Measurements from ENCODE around the gene CASK. TPM values are rescaled to one million over a fixed set of nuclear protein-coding genes. Genes with fewer than 3 reads are reported as not detected.

CASK gene
- total RNA-seq, 4 donors from 2014 or later = 21.3 to 28.7 (median 24.0) TPM

GRCh38 chrX:41903544-41903943, 19.8 kb downstream of the CASK start:
- intact Hi-C loops (cut with DNase I) = no loop called here
- TF ChIP-seq POLR2A (IDR thresholded peaks at IDR 0.05; ENCODE audit: low read depth) (no peak), CTCF (IDR thresholded peaks at IDR 0.05) (no peak), EP300 (IDR thresholded peaks at IDR 0.05) (no peak), POLR2AphosphoS5 (IDR thresholded peaks at IDR 0.05) (no peak)
- Histone ChIP-seq H3K9me3 (no peaks in the 10 kb centered on the region), H3K27ac (replicated peaks in 1 of 4) (no peak overlapping the region), H3K27me3 (no peaks in the 10 kb centered on the region), H3K36me3 (no peaks in the 10 kb centered on the region), H3K4me1 (peaks cover 0 to 7% (median 0%) of the 10 kb centered on the region in 4 donors), H3K4me3 (no peak overlapping the region)
- no peak for DNase-seq (ENCODE audit: extremely low spot score)
- WGBS = 54% methylated on average over 1 of the region's 1 CpG

DNA sequence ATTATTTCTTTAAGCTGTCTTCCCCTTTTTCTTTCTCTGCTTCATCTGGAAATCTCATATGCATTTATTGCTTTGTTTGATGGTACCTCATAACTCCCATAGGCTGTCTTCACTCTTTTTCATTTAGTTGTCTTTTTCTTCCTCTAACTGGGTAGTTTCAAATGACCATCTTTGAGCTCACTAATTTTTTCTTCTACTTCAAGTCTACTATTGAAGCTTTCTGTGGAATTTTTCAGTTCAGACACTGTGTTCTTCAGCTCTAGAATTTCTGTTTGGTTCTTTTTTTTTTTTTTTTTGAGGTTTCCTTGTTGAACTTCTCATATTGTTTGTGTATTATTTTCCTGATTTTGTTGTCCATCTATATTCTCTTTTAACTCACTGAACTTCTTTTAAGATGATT, 23.0 kb downstream of the CASK start:
- no peak overlapping the region for H3K4me3 ChIP-seq
- no peak overlapping the region for H3K27ac ChIP-seq (replicated peaks in 1 of 4)
- no peaks in the 10 kb centered on the region for H3K36me3 ChIP-seq
- intact Hi-C loops (cut with DNase I) = no loop called here
- DNase-seq (ENCODE audit: extremely low spot score) = no peak
- H3K9me3 ChIP-seq = no peaks in the 10 kb centered on the region
- no peaks in the 10 kb centered on the region for H3K27me3 ChIP-seq
- TF ChIP-seq POLR2AphosphoS5 (IDR thresholded peaks at IDR 0.05) = no peak
- no peak for TF ChIP-seq CTCF (IDR thresholded peaks at IDR 0.05)
- no peak for TF ChIP-seq EP300 (IDR thresholded peaks at IDR 0.05)
- TF ChIP-seq POLR2A (IDR thresholded peaks at IDR 0.05; ENCODE audit: low read depth) = no peak
- peaks cover 0 to 6% (median 0%) of the 10 kb centered on the region in 4 donors for H3K4me1 ChIP-seq

- Histone ChIP-seq H3K4me3 (no peak overlapping the region), H3K27me3 (no peaks in the 10 kb centered on the region), H3K36me3 (no peaks in the 10 kb centered on the region), H3K9me3 (no peaks in the 10 kb centered on the region), H3K27ac (replicated peaks in 1 of 4) (no peak overlapping the region), H3K4me1 (peaks cover 0 to 6% (median 0%) of the 10 kb centered on the region in 4 donors)
- DNase-seq (ENCODE audit: extremely low spot score) = no peak
- TF ChIP-seq POLR2A (IDR thresholded peaks at IDR 0.05; ENCODE audit: low read depth) (no peak), POLR2AphosphoS5 (IDR thresholded peaks at IDR 0.05) (no peak), EP300 (IDR thresholded peaks at IDR 0.05) (no peak), CTCF (IDR thresholded peaks at IDR 0.05) (no peak)
- intact Hi-C loops (cut with DNase I) = no loop called here
Observed at GRCh38 chrX:41895826-41896225, 27.5 kb downstream of the CASK start.

DNA sequence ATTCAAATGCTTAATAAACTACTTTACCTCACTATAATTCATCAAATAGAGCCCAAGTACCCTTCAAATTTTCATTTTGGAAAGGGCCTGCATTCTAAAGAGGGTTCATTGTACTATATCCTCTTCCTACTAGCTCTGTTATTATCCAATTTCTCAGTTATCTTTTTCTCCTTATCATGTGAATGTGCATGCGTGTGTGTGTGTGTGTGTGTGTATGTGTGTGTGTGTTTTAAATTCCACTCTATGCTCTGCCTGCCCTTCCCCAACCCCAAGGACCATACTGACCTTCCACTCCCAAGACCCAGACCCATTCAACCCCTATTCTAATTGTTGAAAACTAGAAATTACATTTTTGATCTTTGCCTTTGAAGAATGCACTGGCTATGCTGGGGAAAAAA, 33.3 kb downstream of the CASK start:
- intact Hi-C loops (cut with DNase I) = no loop called here
- Histone ChIP-seq H3K4me1 (no peaks in the 10 kb centered on the region), H3K36me3 (no peaks in the 10 kb centered on the region), H3K9me3 (no peaks in the 10 kb centered on the region), H3K27ac (replicated peaks in 1 of 4) (no peak overlapping the region), H3K27me3 (no peaks in the 10 kb centered on the region), H3K4me3 (no peak overlapping the region)
- DNase-seq (ENCODE audit: extremely low spot score) = no peak
- WGBS = 58% methylated on average over 1 of the region's 1 CpG
- no peak for TF ChIP-seq POLR2A (IDR thresholded peaks at IDR 0.05; ENCODE audit: low read depth)
- no peak for TF ChIP-seq EP300 (IDR thresholded peaks at IDR 0.05)
- TF ChIP-seq CTCF (IDR thresholded peaks at IDR 0.05) = no peak
- no peak for TF ChIP-seq POLR2AphosphoS5 (IDR thresholded peaks at IDR 0.05)

DNA sequence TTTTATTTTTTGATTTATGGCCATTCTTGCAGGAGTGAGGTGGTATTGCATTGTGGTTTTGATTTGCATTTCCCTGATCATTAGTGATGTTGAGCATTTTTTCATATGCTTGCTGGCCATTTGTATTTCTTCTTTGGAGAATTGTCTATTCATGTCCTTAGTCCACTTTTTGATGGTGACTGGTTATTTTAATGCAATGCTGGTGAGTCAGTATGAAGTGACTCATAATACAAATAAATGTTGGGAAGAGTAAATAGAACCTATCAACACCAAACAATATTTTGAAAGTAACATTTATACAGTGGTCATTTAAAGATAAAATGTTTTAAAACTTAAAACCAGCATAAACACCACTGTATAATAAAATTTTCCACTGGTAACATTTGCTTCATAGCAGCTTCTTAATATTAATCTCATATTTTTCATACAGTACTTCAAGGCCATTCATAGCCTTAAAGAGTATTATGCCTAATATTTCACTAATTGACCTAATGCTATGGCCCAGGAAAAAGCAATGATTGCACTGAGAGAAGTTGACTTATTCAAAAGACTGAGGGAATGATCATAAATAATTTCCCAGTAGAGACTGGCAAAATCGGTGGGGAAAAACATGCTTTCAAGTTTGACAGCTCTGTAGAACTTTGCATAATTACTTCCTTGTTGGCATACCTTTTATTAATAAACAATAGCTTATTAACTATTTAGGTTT, 33.9 kb downstream of the CASK start:
- intact Hi-C loops (cut with DNase I) = no loop called here
- H3K27ac ChIP-seq (replicated peaks in 1 of 4) = no peak overlapping the region
- no peaks in the 10 kb centered on the region for H3K36me3 ChIP-seq
- no peak for TF ChIP-seq EP300 (IDR thresholded peaks at IDR 0.05)
- TF ChIP-seq POLR2A (IDR thresholded peaks at IDR 0.05; ENCODE audit: low read depth) = no peak
- TF ChIP-seq CTCF (IDR thresholded peaks at IDR 0.05) = no peak
- TF ChIP-seq POLR2AphosphoS5 (IDR thresholded peaks at IDR 0.05) = no peak
- 63% methylated on average over 1 of the region's 1 CpG for WGBS
- H3K9me3 ChIP-seq = no peaks in the 10 kb centered on the region
- no peaks in the 10 kb centered on the region for H3K27me3 ChIP-seq
- H3K4me3 ChIP-seq = no peak overlapping the region
- no peak for DNase-seq (ENCODE audit: extremely low spot score)
- no peaks in the 10 kb centered on the region for H3K4me1 ChIP-seq
